ENCODE data around the gene DUSP3.

DUSP3 gene

DNA sequence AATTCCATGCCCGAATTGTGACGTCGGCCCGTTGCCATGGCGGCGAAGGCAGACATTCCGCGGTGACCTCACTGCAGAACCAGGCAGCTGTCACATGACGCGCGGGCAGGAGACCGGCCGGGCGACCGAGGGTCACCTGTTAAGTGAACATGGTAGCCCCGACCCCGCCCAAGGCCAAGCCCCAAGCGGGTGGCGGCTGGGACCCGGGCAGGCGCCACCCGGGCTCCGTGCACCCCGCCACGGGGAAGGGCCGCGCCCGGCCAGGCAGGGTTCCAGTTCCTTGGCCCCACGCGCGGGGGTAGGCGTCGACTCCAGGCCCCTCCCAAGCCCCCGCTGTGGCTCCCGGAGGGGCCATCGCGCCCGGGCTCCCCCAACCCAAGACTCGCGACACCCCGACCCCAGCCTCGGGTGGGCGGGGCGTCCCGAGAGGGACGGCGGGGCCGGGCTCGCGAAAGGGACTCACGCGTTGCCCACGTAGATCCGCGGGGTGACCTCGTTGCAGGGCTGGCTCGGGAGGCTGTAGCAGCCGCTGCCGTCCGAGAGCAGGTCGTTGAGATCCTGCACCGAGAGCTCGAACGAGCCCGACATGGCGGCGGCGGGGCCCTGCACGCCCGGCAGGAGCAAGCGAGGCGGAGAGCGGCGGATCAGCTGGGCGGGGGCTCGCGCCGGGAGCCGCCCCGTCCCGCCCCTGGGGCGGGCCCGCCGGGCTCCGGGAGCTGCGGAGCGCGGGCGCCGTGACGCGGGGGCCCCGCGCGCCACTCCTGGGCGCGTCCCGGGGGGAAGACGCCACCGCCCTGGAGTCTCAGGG, at the start of gene DUSP3:
Gene DUSP3 (minus strand): TSS at position 641 of the 808 bp plus-strand sequence. CDS start 53 bp downstream, at position 588.
- ChIA-PET POLR2A (ENCODE audit: low non-redundant PET) (interaction anchor here (0.8 kb wide), 1 partner anchor 53 kb away, joined by 3 read pairs; no protein-coding TSS in a partner anchor), CTCF (interaction anchor here (0.6 kb wide), 2 partner anchors 152 to 201 kb away, joined by 3 to 5 read pairs; no protein-coding TSS in a partner anchor)
- TF ChIP-seq, protein P1, sequence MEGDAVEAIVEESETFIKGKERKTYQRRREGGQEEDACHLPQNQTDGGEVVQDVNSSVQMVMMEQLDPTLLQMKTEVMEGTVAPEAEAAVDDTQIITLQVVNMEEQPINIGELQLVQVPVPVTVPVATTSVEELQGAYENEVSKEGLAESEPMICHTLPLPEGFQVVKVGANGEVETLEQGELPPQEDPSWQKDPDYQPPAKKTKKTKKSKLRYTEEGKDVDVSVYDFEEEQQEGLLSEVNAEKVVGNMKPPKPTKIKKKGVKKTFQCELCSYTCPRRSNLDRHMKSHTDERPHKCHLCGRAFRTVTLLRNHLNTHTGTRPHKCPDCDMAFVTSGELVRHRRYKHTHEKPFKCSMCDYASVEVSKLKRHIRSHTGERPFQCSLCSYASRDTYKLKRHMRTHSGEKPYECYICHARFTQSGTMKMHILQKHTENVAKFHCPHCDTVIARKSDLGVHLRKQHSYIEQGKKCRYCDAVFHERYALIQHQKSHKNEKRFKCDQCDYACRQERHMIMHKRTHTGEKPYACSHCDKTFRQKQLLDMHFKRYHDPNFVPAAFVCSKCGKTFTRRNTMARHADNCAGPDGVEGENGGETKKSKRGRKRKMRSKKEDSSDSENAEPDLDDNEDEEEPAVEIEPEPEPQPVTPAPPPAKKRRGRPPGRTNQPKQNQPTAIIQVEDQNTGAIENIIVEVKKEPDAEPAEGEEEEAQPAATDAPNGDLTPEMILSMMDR (conservative IDR thresholded peaks at IDR 0.05; ENCODE audit: low read depth): no peak
- H3K27ac ChIP-seq: peak within 1 kb of the TSS; percentile 86
- DNase-seq (ENCODE audit: low spot score): peak; percentile 91

DNA sequence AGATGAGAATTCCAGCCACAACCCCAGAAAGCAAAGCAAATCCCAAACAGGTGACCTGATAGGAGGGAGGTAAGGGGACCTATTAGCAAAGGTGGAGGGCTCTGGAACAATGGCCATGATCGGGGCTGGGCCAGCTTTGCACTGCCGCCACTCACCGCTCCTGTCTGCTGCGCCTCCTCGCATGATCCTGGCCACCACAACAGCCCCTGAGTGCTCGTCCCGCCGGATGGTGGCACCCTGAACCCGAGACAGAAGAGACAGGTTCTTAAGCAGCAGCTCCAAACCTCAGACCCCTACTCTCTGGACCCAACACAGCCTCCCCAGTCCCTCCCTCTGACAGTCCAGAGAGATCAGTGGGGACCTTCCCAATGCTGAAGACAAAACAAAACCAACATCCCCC, 48.8 kb upstream of the DUSP3 start:
- no peak overlapping the region for H3K27ac ChIP-seq
- ChIA-PET POLR2A (ENCODE audit: low non-redundant PET) (no interaction called here), CTCF (interaction anchor here (1.2 to 4.0 kb wide), 2 partner anchors 19 to 51 kb away, joined by 6 to 14 read pairs; partner anchors contain the start of gene CD300LG)
- TF ChIP-seq, protein P1 (conservative IDR thresholded peaks at IDR 0.05; ENCODE audit: low read depth): no peak
- no peak for DNase-seq (ENCODE audit: low spot score)

DNA sequence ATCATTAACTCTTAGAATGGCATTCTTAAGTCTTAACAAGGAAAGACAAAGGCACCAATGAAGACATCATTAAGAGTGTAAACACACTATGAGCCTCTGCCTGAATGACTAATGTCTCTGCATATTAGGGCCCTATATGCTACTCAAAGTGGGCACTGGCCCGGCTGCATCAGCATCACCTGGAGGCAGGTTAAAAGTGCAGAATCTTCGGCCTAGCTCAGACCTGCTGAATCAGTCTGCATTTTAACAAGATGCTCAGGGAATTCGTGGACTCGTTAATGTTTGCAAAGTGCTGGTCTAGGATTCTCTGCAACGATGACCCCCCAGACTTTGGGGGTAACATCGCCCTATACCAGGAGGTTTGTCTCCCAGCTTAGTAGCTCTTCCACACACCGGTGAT, 47.4 kb upstream of the DUSP3 start:
- CTCF ChIA-PET: interaction anchor here (0.6 kb wide), 2 partner anchors 11 to 108 kb away, joined by 3 to 6 read pairs; no protein-coding TSS in a partner anchor
- POLR2A ChIA-PET (ENCODE audit: low non-redundant PET): no interaction called here
- TF ChIP-seq, protein P1 (conservative IDR thresholded peaks at IDR 0.05; ENCODE audit: low read depth): no peak
- no peak for DNase-seq (ENCODE audit: low spot score)
- H3K27ac ChIP-seq: no peak overlapping the region

DNA sequence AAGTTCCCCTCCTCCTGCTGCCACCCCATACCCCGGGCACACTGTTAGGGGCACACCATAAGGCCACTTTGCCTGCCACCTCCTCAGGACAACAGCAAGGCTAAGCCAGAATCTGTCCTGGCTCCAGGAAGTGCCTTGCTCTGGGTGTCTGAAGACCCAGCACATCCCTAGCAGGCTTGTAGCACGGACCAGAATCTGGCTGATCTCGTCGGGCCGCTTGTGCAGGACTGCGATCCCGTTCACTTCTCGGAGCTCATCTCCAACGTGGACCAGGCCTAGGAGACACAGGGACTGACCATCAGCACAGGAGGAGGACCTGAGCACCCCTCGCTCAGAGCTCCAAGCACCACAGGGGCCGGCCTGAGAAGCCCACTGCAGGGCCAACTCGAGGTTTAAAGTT, 46.8 kb upstream of the DUSP3 start:
- ChIA-PET CTCF (interaction anchor here (0.6 to 0.7 kb wide), 2 partner anchors 108 to 369 kb away, joined by 3 to 6 read pairs; no protein-coding TSS in a partner anchor), POLR2A (ENCODE audit: low non-redundant PET) (no interaction called here)
- TF ChIP-seq, protein P1 (conservative IDR thresholded peaks at IDR 0.05; ENCODE audit: low read depth): no peak
- DNase-seq (ENCODE audit: low spot score): no peak
- H3K27ac ChIP-seq: no peak overlapping the region

DNA sequence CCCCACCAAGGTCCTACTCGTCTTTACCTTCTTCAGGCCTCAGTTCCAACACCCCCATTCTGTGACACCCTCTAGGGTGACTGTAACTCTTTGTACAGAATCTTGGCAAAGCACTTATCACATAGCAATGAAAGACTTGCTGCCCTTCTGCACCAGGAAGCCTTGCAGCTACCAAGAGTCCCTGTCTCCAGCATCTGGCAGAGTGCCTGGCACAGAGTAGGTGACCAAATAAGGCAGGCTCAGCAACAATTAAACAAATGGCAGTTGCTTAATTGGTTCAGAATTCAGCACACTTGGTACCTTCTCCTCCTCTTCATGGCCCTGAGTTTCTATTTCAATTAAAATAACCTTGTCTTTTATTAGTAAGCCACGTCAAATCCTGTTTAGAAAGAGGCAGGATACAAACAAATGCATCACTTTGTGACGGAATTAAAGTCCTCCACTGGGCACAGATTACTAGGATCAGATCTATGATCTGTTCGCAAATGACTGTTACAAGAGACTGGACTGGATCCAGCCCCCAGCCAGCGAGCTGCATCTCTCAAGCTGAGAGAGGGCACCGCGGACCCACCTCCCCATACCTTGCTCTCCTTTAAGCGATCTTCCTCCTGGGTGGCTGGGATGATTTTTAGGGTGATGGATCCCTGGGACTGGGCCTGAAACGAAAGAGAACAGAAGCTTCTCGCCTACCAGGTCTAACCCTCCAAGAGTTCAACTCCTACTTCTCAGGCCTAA, 44.7 kb upstream of the DUSP3 start:
- TF ChIP-seq, protein P1 (conservative IDR thresholded peaks at IDR 0.05; ENCODE audit: low read depth): no peak
- POLR2A ChIA-PET (ENCODE audit: low non-redundant PET): no interaction called here
- CTCF ChIA-PET: interaction anchor here (0.5 to 0.6 kb wide), 2 partner anchors 8 to 621 kb away, joined by 4 read pairs; no protein-coding TSS in a partner anchor
- DNase-seq (ENCODE audit: low spot score): no peak
- peak overlapping the region; percentile 27 for H3K27ac ChIP-seq

DNA sequence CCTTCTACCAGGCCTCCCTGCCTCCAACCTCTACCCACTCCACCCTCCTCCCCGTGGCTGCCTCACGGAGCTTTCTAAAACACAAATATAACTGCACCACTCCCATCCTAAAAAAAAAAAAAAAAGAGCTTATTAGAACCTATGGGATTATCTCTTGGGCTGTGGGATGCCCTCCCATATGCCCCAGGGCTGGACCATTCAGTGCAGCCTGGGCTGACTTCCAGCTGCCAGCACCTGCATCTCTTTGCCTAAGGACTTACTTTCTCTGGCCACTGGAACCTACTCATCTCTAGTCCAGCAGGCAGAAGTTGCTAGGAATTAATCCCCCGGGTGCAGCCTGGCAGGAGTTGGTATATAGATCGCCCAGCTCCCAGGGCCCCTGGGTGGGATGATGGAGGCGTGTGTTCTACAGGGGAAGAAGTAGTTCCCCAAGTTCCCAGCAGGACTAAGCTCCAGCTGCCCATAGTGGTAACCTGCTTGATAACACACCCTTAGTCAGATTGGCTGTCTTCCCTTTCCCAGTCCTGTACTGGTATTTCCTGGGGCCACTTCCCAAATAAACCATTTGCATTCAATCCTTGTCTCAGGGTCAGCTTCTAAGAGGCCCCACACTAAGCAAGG, 43.9 kb upstream of the DUSP3 start:
- TF ChIP-seq, protein P1 (conservative IDR thresholded peaks at IDR 0.05; ENCODE audit: low read depth): no peak
- ChIA-PET CTCF (interaction anchor here (0.5 to 0.8 kb wide), 3 partner anchors 9 to 620 kb away, joined by 3 to 6 read pairs (median 4); no protein-coding TSS in a partner anchor), POLR2A (ENCODE audit: low non-redundant PET) (no interaction called here)
- DNase-seq (ENCODE audit: low spot score): no peak
- H3K27ac ChIP-seq: peak overlapping the region; percentile 27
